Brain microvascular endothelial cell (primary cell): Measurements from ENCODE around the gene NIPAL1.

Experiments used
- DNase-seq: peaks from one replicate; pipeline ENCODE4 v3.0.0-alpha.2; 2020
- H3K27ac ChIP-seq: fragments of 250-450 bp; sonication (Bioruptor Pico); 2 replicates; pipeline ENCODE4 v1.5.1; 2020; ENCODE audit warnings: mild to moderate bottlenecking, moderate library complexity
- H3K27me3 ChIP-seq: fragments of 250-450 bp; sonication (Bioruptor Pico); replicated peaks from 2 replicates; pipeline ENCODE4 v1.5.1; 2020; ENCODE audit warnings: mild to moderate bottlenecking
- H3K36me3 ChIP-seq: fragments of 250-450 bp; sonication (Bioruptor Pico); replicated peaks from 2 replicates; pipeline ENCODE4 v1.5.1; 2020; ENCODE audit warnings: mild to moderate bottlenecking
- H3K4me3 ChIP-seq: 2 replicates; pipeline ENCODE4 v1.5.1; 2011; ENCODE audit warnings: low read depth, mild to moderate bottlenecking, control low read depth, low read length, moderate library complexity
- CTCF ChIP-seq: IDR thresholded peaks from 2 replicates; pipeline ENCODE4 v1.5.1; 2011; ENCODE audit warnings: low read depth, mild to moderate bottlenecking, moderate library complexity, low read length, control low read depth, inconsistent platforms; ENCODE audit errors: missing control alignments
- in situ Hi-C: cut with HindIII; loops from 2 replicates; pipeline ENCODE4 v1.10.0; 2017; ENCODE audit warnings: low sequenced_read_pairs, low pct_ligation_motif_present

NIPAL1 gene

GRCh38 chr4:48068182-48068581 is 51.6 kb downstream of the NIPAL1 start:
- no peaks in the 10 kb centered on the region for H3K36me3 ChIP-seq
- TF ChIP-seq CTCF: no peak
- H3K27ac ChIP-seq: no peak overlapping the region
- H3K27me3 ChIP-seq: no peaks in the 10 kb centered on the region
- no peak overlapping the region for H3K4me3 ChIP-seq
- in situ Hi-C loops: no loop called here
- no peak for DNase-seq

GRCh38 chr4:48069026-48069425 is 52.5 kb downstream of the NIPAL1 start:
- no peak for TF ChIP-seq CTCF
- no peak for DNase-seq
- Histone ChIP-seq H3K27me3 (no peaks in the 10 kb centered on the region), H3K36me3 (no peaks in the 10 kb centered on the region), H3K27ac (no peak overlapping the region), H3K4me3 (no peak overlapping the region)
- in situ Hi-C loops: no loop called here

GRCh38 chr4:48071191-48071590 is 54.6 kb downstream of the NIPAL1 start:
- H3K4me3 ChIP-seq: no peak overlapping the region
- no peaks in the 10 kb centered on the region for H3K27me3 ChIP-seq
- in situ Hi-C loops: no loop called here
- H3K36me3 ChIP-seq: no peaks in the 10 kb centered on the region
- DNase-seq: peak; percentile 41
- peak overlapping the region; percentile 53 for H3K27ac ChIP-seq
- TF ChIP-seq CTCF: peak; percentile 2

GRCh38 chr4:48073567-48074103 is 57.1 kb downstream of the NIPAL1 start:
- in situ Hi-C loops: no loop called here
- Histone ChIP-seq H3K27ac (no peak overlapping the region), H3K27me3 (no peaks in the 10 kb centered on the region), H3K36me3 (no peaks in the 10 kb centered on the region), H3K4me3 (no peak overlapping the region)
- TF ChIP-seq CTCF: no peak
- DNase-seq: no peak

GRCh38 chr4:48074657-48075056 is 58.1 kb downstream of the NIPAL1 start:
- TF ChIP-seq CTCF: no peak
- Histone ChIP-seq H3K27me3 (no peaks in the 10 kb centered on the region), H3K27ac (no peak overlapping the region), H3K4me3 (no peak overlapping the region), H3K36me3 (no peaks in the 10 kb centered on the region)
- in situ Hi-C loops: no loop called here
- DNase-seq: no peak

- Histone ChIP-seq H3K27me3 (no peaks in the 10 kb centered on the region), H3K36me3 (no peaks in the 10 kb centered on the region), H3K4me3 (no peak overlapping the region), H3K27ac (no peak overlapping the region)
- in situ Hi-C loops: no loop called here
- no peak for DNase-seq
- TF ChIP-seq CTCF: no peak
Observed at GRCh38 chr4:48078425-48078824, 61.9 kb downstream of the NIPAL1 start.
